Pancreas (tissue), 10 donors: Measurements from ENCODE around the gene ZNF582. TPM values are rescaled to one million over a fixed set of nuclear protein-coding genes. Genes with fewer than 3 reads are reported as not detected.
"Not testable (repeated sequence)": the region's sequence is repeated elsewhere in the genome, so short reads cannot be mapped to it uniquely, and the experiment has no call there.

ENCODE experiments used
- ATAC-seq, 4 donors: fragments of 200-7000 bp; cut with Tn5 transposase; one replicate each; pipeline versions ENCODE4 v1.8.0 to v1.9.1; 2020; ENCODE audit warnings: mild to moderate bottlenecking in 4 of 4, moderate library complexity in 4 of 4
- DNase-seq, 6 donors: peaks; one replicate each; pipeline ENCODE4 v3.0.0-alpha.2; 2020
- FAIRE-seq: peaks from 2 replicates; lab custom pipeline; 2012; peaks lifted over from hg19 to GRCh38; lab: Jason Lieb, UNC
- H3K27ac ChIP-seq, 4 donors: fragments of 200-600 bp; sonication (generic); 1 replicate in 3 of 4; 2 replicates in 1 of 4; pipeline versions ENCODE4 v1.5.0 to v1.8.0; 2020
- H3K27me3 ChIP-seq, 4 donors: fragments of 200-600 bp; one replicate each; pipeline ENCODE4 v1.8.0; 2021
- H3K36me3 ChIP-seq, 3 donors: fragments of 200-600 bp; sonication (generic) in 1 of 3; one replicate each; pipeline versions ENCODE4 v1.5.0 to v1.8.0; 2020 to 2021
- H3K4me1 ChIP-seq, 3 donors: fragments of 200-600 bp; one replicate each; pipeline ENCODE4 v1.8.0; 2021
- H3K4me3 ChIP-seq, 4 donors: fragments of 200-600 bp; sonication (generic) in 2 of 4; one replicate each; pipeline versions ENCODE4 v1.5.0 to v1.8.0; 2020 to 2021
- H3K9me3 ChIP-seq, 4 donors: fragments of 200-600 bp; one replicate each; pipeline ENCODE4 v1.8.0; 2021
- WGBS, 2 donors: extraction: QIAGEN DNeasy Blood & Tissue Kit; methylation state at CpG; one replicate each; pipeline ENCODE4 v1.1.7; 2013; 5-methylcytosine and 5-hydroxymethylcytosine counted together
- intact Hi-C, 3 donors: fragments of 100-400 bp; cut with DNase I; formaldehyde crosslinking; loops; one replicate each; pipeline versions ENCODE4 v1.11.1 to v1.14.2; 2022
- polyA plus RNA-seq, 2 donors: library from polyadenylated mRNA; stranded (reverse); fragments of 200-250 nt; gene quantifications; one replicate each; pipeline ENCODE4 v1.2.3, GENCODE V29; 2013
- total RNA-seq, 6 donors: library from RNA; stranded (reverse); fragmentation: NEBNext Ultra II Directional in 4 of 6; extraction: Animal tissue kit (Norgen Biotek cat#: 25700) in 4 of 6; gene quantifications; one replicate each; pipeline versions ENCODE4 v1.2.1 to v1.2.4, GENCODE V29; 2021 to 2023
- TF ChIP-seq, protein P1 (sequence below), 4 donors: fragments of 200-600 bp; sonication (generic) in 3 of 4; IDR thresholded peaks; one replicate each; pipeline versions ENCODE4 v1.5.0 to v1.8.0; 2021; ENCODE audit warnings: antibody characterized with exemption in 4 of 4
- donor health status: healthy with polysubstance abuse.
- donor health status: DM: no; HTN: no; CAD: no; lungs with moderate emphysema.
- donor health status: DM: no; HTN: no; CAD: no.
- donor health status: control.
- donor health status: control.
- donor health status: Bipolar disorder and iron deficiency.
- donor health status: DM: yes; HTN: yes; CAD: no.
- donor health status: DM: no; HTN: no; CAD: no.
- donor health status: DM: no; HTN: no; CAD: no.
- donor health status: DM: yes; HTN: yes; CAD: no.

The ZNF582 gene
- total and polyA plus RNA-seq, 8 donors: 1.2 to 2.6 (median 1.8) TPM

DNA sequence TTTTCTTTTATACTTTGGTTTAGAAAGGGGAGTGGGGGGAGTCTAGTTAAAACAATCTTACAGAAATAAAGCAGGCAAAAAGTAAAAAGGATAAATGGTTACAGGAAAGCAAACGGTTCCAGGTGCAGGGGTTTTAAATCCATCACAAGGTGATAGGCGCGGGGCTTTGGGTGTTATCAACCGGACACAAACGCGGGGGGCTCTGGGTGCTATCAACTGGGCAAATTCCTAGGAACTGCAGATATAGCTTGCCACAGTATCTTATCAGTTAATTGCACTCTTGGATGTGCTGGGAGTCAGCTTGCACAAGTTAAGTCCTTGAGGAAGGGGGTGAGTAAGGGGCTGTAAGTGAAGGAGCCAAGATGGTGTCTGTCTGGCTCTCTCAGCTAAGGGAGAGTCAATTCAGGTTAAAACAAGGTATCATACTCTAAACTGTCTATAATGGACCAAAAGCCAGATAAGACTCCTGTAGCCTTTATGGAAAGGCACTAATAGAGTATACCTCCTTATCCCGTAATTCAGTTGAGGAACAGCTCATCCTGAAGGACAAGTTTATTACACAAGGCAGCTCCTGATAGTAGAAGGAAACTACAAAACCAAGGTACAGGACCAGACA, 46.1 kb downstream of the ZNF582 start:
- DNase-seq: no peak
- Histone ChIP-seq H3K27ac (no peak overlapping the region), H3K9me3 (no peaks in the 10 kb centered on the region), H3K4me3 (no peak overlapping the region), H3K4me1 (no peaks in the 10 kb centered on the region), H3K36me3 (no peaks in the 10 kb centered on the region), H3K27me3 (no peaks in the 10 kb centered on the region)
- TF ChIP-seq, protein P1, sequence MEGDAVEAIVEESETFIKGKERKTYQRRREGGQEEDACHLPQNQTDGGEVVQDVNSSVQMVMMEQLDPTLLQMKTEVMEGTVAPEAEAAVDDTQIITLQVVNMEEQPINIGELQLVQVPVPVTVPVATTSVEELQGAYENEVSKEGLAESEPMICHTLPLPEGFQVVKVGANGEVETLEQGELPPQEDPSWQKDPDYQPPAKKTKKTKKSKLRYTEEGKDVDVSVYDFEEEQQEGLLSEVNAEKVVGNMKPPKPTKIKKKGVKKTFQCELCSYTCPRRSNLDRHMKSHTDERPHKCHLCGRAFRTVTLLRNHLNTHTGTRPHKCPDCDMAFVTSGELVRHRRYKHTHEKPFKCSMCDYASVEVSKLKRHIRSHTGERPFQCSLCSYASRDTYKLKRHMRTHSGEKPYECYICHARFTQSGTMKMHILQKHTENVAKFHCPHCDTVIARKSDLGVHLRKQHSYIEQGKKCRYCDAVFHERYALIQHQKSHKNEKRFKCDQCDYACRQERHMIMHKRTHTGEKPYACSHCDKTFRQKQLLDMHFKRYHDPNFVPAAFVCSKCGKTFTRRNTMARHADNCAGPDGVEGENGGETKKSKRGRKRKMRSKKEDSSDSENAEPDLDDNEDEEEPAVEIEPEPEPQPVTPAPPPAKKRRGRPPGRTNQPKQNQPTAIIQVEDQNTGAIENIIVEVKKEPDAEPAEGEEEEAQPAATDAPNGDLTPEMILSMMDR (IDR thresholded peaks at IDR 0.05): no peak
- FAIRE-seq: no peak
- intact Hi-C loops: no loop called here
- 42 to 49% methylated on average over 7 of the region's 7 CpGs for WGBS, 2 donors
- ATAC-seq: no peak

DNA sequence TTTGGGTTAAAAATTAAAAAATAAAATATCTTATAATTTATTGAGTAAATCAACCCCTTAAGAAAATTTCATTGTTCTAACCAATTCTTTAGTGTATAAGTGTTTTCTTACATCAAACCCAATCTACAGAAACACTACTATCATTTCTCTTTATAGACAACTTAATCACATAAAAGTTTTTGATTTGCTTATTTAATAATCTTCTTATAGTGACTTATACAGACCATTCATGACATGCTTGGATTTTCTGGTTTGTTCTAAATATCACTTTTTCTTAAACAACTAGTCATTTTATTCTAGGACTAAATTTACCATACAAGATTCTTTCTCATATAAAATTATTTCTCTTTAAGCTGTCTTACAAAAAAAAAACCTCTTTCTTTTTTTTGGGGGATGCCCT, 51.4 kb downstream of the ZNF582 start:
- H3K9me3 ChIP-seq: no peaks in the 10 kb centered on the region
- no peaks in the 10 kb centered on the region for H3K36me3 ChIP-seq
- no peaks in the 10 kb centered on the region for H3K27me3 ChIP-seq
- H3K4me3 ChIP-seq: no peak overlapping the region
- DNase-seq: no peak
- H3K4me1 ChIP-seq: no peaks in the 10 kb centered on the region
- no peak overlapping the region for H3K27ac ChIP-seq
- TF ChIP-seq, protein P1 (IDR thresholded peaks at IDR 0.05): no peak
- no peak for ATAC-seq
- no peak for FAIRE-seq
- intact Hi-C loops: no loop called here

DNA sequence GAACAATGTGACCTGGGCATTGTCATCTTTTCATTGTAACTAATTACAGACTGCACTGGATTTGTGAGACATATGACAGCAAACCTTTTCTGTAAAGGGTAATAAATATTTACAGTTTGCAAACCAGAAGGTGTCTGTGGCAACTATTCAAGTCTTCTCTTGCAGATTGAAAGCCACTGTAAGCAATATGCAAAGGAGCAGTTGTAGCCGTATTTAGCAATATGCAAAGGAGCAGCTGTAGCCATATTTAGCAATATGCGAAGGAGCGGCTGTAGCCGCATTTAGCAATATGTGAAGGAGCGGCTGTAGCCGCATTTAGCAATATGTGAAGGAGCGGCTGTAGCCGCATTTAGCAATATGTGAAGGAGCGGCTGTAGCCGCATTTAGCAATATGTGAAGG, 54.3 kb downstream of the ZNF582 start:
- H3K4me3 ChIP-seq, ATAC-seq, H3K27ac ChIP-seq, H3K9me3 ChIP-seq, H3K36me3 ChIP-seq, intact Hi-C loops, DNase-seq, H3K27me3 ChIP-seq, FAIRE-seq, H3K4me1 ChIP-seq: not testable (repeated sequence)
- 89 to 94% methylated on average over 6 of the region's 10 CpGs for WGBS, 2 donors

DNA sequence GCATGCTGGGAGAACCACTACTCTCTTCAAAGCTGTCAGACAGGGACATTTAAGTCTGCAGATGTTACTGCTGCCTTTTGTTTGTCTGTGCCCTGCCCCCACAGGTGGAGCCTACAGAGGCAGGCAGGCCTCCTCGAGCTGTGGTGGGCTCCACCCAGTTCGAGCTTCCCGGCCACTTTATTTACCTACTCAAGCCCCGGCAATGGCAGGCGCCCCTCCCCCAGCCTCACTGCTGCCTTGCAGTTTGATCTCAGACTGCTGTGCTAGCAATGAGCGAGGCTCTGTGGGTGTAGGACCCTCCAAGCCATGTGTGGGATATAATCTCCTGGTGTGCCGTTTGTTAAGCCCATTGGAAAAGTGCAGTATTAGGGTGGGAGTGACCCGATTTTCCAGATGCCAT, 56.3 kb downstream of the ZNF582 start:
- FAIRE-seq, DNase-seq, intact Hi-C loops: not testable (repeated sequence)

DNA sequence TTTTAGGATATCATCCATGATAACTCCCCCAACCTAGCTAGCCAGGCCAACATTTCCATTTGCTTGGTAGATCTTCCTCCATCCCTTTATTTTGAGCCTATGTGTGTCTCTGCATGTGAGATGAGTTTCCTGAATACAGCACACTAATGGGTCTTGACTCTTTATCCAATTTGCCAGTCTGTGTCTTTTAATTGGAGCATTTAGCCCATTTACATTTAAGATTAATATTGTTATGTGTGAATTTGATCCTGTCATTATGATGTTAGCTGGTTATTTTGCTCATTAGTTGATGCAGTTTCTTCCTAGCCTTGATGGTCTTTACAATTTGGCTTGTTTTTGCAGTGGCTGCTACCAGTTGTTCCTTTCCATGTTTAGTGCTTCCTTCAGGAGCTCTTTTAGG, 58.0 kb downstream of the ZNF582 start:
- H3K27me3 ChIP-seq, DNase-seq, FAIRE-seq, H3K4me1 ChIP-seq, H3K4me3 ChIP-seq, H3K27ac ChIP-seq, H3K36me3 ChIP-seq, intact Hi-C loops, ATAC-seq, H3K9me3 ChIP-seq: not testable (repeated sequence)

More for the DNA sequence above, 56.3 kb downstream of the ZNF582 start:
- ATAC-seq, H3K4me3 ChIP-seq, H3K27me3 ChIP-seq, H3K27ac ChIP-seq, H3K4me1 ChIP-seq, H3K36me3 ChIP-seq, H3K9me3 ChIP-seq: not testable (repeated sequence)
- 60 to 75% methylated on average over 8 of the region's 8 CpGs for WGBS, 2 donors

DNA sequence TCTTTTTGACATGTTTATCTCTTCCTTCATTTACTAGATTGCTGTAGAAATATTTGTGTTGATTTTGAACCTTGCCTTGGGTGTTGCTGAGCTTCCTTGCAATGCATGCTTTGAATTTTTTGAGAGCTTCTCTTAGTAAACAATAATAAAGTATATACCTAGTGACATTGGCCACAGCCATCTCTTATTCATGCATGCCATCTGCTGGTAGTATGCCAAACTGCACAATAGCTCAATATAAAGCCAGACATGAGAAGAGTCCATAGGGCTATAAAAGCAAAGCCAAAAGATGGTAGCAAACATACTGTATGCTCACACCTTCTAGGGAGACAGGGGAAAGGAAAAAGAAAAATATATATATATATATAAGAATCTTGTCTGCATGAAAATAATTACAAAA, 59.8 kb downstream of the ZNF582 start:
- ATAC-seq: peak in 3 of 4 donors; percentile 67 to 82 (median 76)

More for the DNA sequence above, 59.8 kb downstream of the ZNF582 start:
- FAIRE-seq: no peak
- intact Hi-C loops: no loop called here
- Histone ChIP-seq H3K9me3 (no peaks in the 10 kb centered on the region), H3K36me3 (no peaks in the 10 kb centered on the region), H3K27me3 (no peaks in the 10 kb centered on the region), H3K4me1 (no peaks in the 10 kb centered on the region), H3K27ac (no peak overlapping the region), H3K4me3 (no peak overlapping the region)
- TF ChIP-seq, protein P1 (IDR thresholded peaks at IDR 0.05): peak in 3 of 4 donors; percentile 31 to 35 (median 33)
- peak in 1 of 6 donors; percentile 38 for DNase-seq

Other genes with a start within 250 kb of the ZNF582 start
- not detected for gene GALP, start 217.5 kb downstream of the ZNF582 start, total RNA-seq
- not detected for gene GALP, start 217.5 kb downstream of the ZNF582 start, polyA plus RNA-seq
- not detected for gene ZSCAN5B, start 195.8 kb downstream of the ZNF582 start, total RNA-seq
- under 1 TPM in 1 of 2 donors, not detected in 1; 0.07 TPM for gene ZSCAN5B, start 195.8 kb downstream of the ZNF582 start, polyA plus RNA-seq
- not detected for gene ZSCAN5C, start 191.3 kb downstream of the ZNF582 start, total RNA-seq
- gene ZSCAN5C, start 191.3 kb downstream of the ZNF582 start, polyA plus RNA-seq: not detected
- gene EDDM13, start 120.8 kb downstream of the ZNF582 start, total RNA-seq: not detected
- under 1 TPM in 1 of 2 donors, not detected in 1; 0.49 TPM for gene EDDM13, start 120.8 kb downstream of the ZNF582 start, polyA plus RNA-seq
- 1 to 10 TPM; 4.8 to 8.1 (median 6.2) TPM for gene ZSCAN5A, start 78.7 kb downstream of the ZNF582 start, total RNA-seq
- 1 to 10 TPM; 4.4 to 5.0 TPM for gene ZSCAN5A, start 78.7 kb downstream of the ZNF582 start, polyA plus RNA-seq
- gene ZNF583, start 10.8 kb upstream of the ZNF582 start, total RNA-seq: 1 to 10 TPM; 1.7 to 3.4 (median 2.3) TPM
- gene ZNF583, start 10.8 kb upstream of the ZNF582 start, polyA plus RNA-seq: 1 to 10 TPM in 1 of 2 donors, under 1 TPM in 1; 0.84 to 1.9 TPM
- 1 to 10 TPM in 3 of 6 donors, under 1 TPM in 3; 0.54 to 3.3 (median 0.99) TPM for gene ZNF667, start 83.8 kb upstream of the ZNF582 start, total RNA-seq
- gene ZNF667, start 83.8 kb upstream of the ZNF582 start, polyA plus RNA-seq: 1 to 10 TPM; 2.0 to 4.5 TPM
- gene ZNF471, start 114.3 kb upstream of the ZNF582 start, total RNA-seq: 1 to 10 TPM in 5 of 6 donors, under 1 TPM in 1; 0.73 to 5.4 (median 2.4) TPM
- 1 to 10 TPM; 1.9 to 3.5 TPM for gene ZNF471, start 114.3 kb upstream of the ZNF582 start, polyA plus RNA-seq
- 1 to 10 TPM; 2.1 to 4.8 (median 2.8) TPM for gene ZFP28, start 145.4 kb upstream of the ZNF582 start, total RNA-seq
- 1 to 10 TPM; 2.7 to 4.7 TPM for gene ZFP28, start 145.4 kb upstream of the ZNF582 start, polyA plus RNA-seq
- gene ZNF470, start 173.9 kb upstream of the ZNF582 start, total RNA-seq: 1 to 10 TPM; 1.3 to 2.9 (median 1.6) TPM
- gene ZNF470, start 173.9 kb upstream of the ZNF582 start, polyA plus RNA-seq: 1 to 10 TPM; 1.5 to 3.0 TPM
- 1 to 10 TPM; 1.8 to 4.1 (median 2.2) TPM for gene ZNF71, start 201.8 kb upstream of the ZNF582 start, total RNA-seq
- gene ZNF71, start 201.8 kb upstream of the ZNF582 start, polyA plus RNA-seq: 1 to 10 TPM; 1.8 to 1.9 TPM
- gene SMIM17, start 249.6 kb upstream of the ZNF582 start, total RNA-seq: under 1 TPM in 3 of 6 donors, not detected in 3; 0.17 to 0.24 (median 0.19) TPM
- under 1 TPM in 1 of 2 donors, not detected in 1; 0.09 TPM for gene SMIM17, start 249.6 kb upstream of the ZNF582 start, polyA plus RNA-seq